Erythroblast (primary cell): Measurements from ENCODE around the gene FAM149B1.

Source experiments
- DNase-seq, 2 experiments: peaks; one replicate each; lab custom pipeline; 2025; lab: John Stamatoyannopoulos, UW
- GATA1 ChIP-seq: IDR thresholded peaks from 2 replicates; pipeline ENCODE4 v1.6.1; 2011; ENCODE audit warnings: low read depth, mild to moderate bottlenecking, control low read depth, low read length, moderate library complexity
- POLR2A ChIP-seq: IDR thresholded peaks from 2 replicates; pipeline ENCODE4 v1.6.1; 2011; ENCODE audit warnings: mild to moderate bottlenecking, low read length

FAM149B1 gene

GRCh38 chr10:73238990-73239566, 71.2 kb downstream of the FAM149B1 start:
- DNase-seq, result no peak
- TF ChIP-seq POLR2A (peak; percentile 22), GATA1 (no peak)

GRCh38 chr10:73239908-73240307, 72.0 kb downstream of the FAM149B1 start:
- no peak for DNase-seq
- TF ChIP-seq GATA1, result no peak
- TF ChIP-seq POLR2A, result no peak

- TF ChIP-seq GATA1 (no peak), POLR2A (peak; percentile 82)
- peak; percentile 92 to 97 for DNase-seq
These were observed 77.1 kb downstream of the FAM149B1 start for GRCh38 chr10:73244866-73245477.

- TF ChIP-seq GATA1 (no peak), POLR2A (no peak)
- DNase-seq, result peak in 1 of 2 experiments; percentile 64
These were observed 78.4 kb downstream of the FAM149B1 start for GRCh38 chr10:73246322-73246645.

- TF ChIP-seq GATA1 (no peak), POLR2A (peak; percentile 99)
- DNase-seq, result peak; percentile 98
These were observed 79.0 kb downstream of the FAM149B1 start, which contains the start of gene DNAJC9 for GRCh38 chr10:73246646-73247508. Gene DNAJC9 (minus strand): TSS chr10:73247255. CDS start chr10:73247189, 66 bp downstream.

- peak in 1 of 2 experiments; percentile 37 for DNase-seq
- TF ChIP-seq POLR2A (no peak), GATA1 (no peak)
These were observed 79.8 kb downstream of the FAM149B1 start for GRCh38 chr10:73247509-73248258.

GRCh38 chr10:73248259-73248724, 80.4 kb downstream of the FAM149B1 start:
- DNase-seq, result no peak
- TF ChIP-seq POLR2A, result no peak

GRCh38 chr10:73251683-73252444, 83.9 kb downstream of the FAM149B1 start:
- peak; percentile 49 to 55 for DNase-seq
- TF ChIP-seq POLR2A (no peak), GATA1 (no peak)

- peak; percentile 96 to 97 for DNase-seq
- peak; percentile 98 for TF ChIP-seq POLR2A
- TF ChIP-seq GATA1, result no peak
These were observed 84.7 kb downstream of the FAM149B1 start, which contains the start of gene MRPS16 for GRCh38 chr10:73252445-73253224. Gene MRPS16 (minus strand): TSS chr10:73252644. CDS start chr10:73252482, 162 bp downstream.

- peak; percentile 55 to 62 for DNase-seq
- no peak for TF ChIP-seq POLR2A
- no peak for TF ChIP-seq GATA1
These were observed 85.3 kb downstream of the FAM149B1 start for GRCh38 chr10:73253225-73253555.

- DNase-seq, result peak; percentile 25 to 33
These were observed 90.7 kb downstream of the FAM149B1 start for GRCh38 chr10:73258612-73259011.

- DNase-seq, result no peak
- no peak for TF ChIP-seq GATA1
- TF ChIP-seq POLR2A, result no peak
These were observed 93.6 kb downstream of the FAM149B1 start for GRCh38 chr10:73261362-73261995.
